Kidney (tissue), 14 donors: ENCODE measurements around the gene HSPA4. TPM values are rescaled to one million over a fixed set of nuclear protein-coding genes. Genes with fewer than 3 reads are reported as not detected.

Experiments
- DNase-seq, 5 donors: peaks; one replicate each; pipeline ENCODE4 v3.0.0-alpha.2; 2013 to 2020
- FAIRE-seq: peaks from 2 replicates; lab custom pipeline; 2012; peaks lifted over from hg19 to GRCh38; lab: Jason Lieb, UNC
- H3K27ac ChIP-seq, 2 donors: one replicate each; pipeline ENCODE4 v1.7.0; 2013; ENCODE audit warnings: low read depth in 2 of 2, low read length in 2 of 2, inconsistent platforms in 1 of 2
- H3K27me3 ChIP-seq: one replicate; pipeline ENCODE4 v1.7.1; 2013; ENCODE audit warnings: low read length, inconsistent platforms; ENCODE audit not compliant: control insufficient read depth, insufficient read depth
- H3K36me3 ChIP-seq, 3 donors: one replicate each; pipeline versions ENCODE4 v1.7.0 to v1.7.1; 2013; ENCODE audit warnings: low read length in 3 of 3, control low read depth in 1 of 3, inconsistent platforms in 1 of 3; ENCODE audit not compliant: insufficient read depth in 3 of 3, control insufficient read depth in 2 of 3
- H3K4me1 ChIP-seq, 3 donors: one replicate each; pipeline versions ENCODE4 v1.7.0 to v1.7.1; 2013; ENCODE audit warnings: low read length in 3 of 3, inconsistent platforms in 1 of 3, low read depth in 1 of 3; ENCODE audit not compliant: control insufficient read depth in 2 of 3, insufficient read depth in 2 of 3
- H3K4me3 ChIP-seq, 3 donors: one replicate each; pipeline versions ENCODE4 v1.7.0 to v1.8.1; 2013; ENCODE audit warnings: low read length in 3 of 3, control low read depth in 1 of 3, inconsistent platforms in 1 of 3
- H3K9ac ChIP-seq, 3 donors: one replicate each; pipeline versions ENCODE4 v1.7.0 to v1.7.1; 2013; ENCODE audit warnings: low read length in 3 of 3, control low read depth in 1 of 3, inconsistent platforms in 1 of 3
- H3K9me3 ChIP-seq, 3 donors: one replicate each; pipeline versions ENCODE4 v1.7.0 to v1.7.1; 2013; ENCODE audit warnings: low read length in 3 of 3, control low read depth in 1 of 3, inconsistent platforms in 1 of 3; ENCODE audit not compliant: control insufficient read depth in 2 of 3, insufficient read depth in 1 of 3
- intact Hi-C: fragments of 100-400 bp; cut with DNase I; formaldehyde crosslinking; loops from one replicate; pipeline ENCODE4 v1.11.1; 2022
- polyA plus RNA-seq: library from polyadenylated mRNA; stranded (reverse); fragments of 350-450 nt; fragmentation: Illumina TruSeq; extraction: RNeasy Lipid Tissue Mini Kit (QIAGEN cat#74804); gene quantifications from one replicate; pipeline ENCODE4 v1.2.3, GENCODE V29; 2014; ENCODE audit warnings: low read depth, low replicate concordance; ENCODE audit not compliant: insufficient read depth
- total RNA-seq: library from RNA; stranded (reverse); fragmentation: NEBNext Ultra II Directional; extraction: Animal tissue kit (Norgen Biotek cat#: 25700); gene quantifications from one replicate; pipeline ENCODE4 v1.2.1, GENCODE V29; 2021
- TF ChIP-seq, protein P1 (sequence below): IDR thresholded peaks from 3 replicates; pipeline ENCODE4 v1.5.1; 2012; ENCODE audit warnings: mild to moderate bottlenecking, moderate library complexity, borderline replicate concordance; ENCODE audit not compliant: insufficient read depth; ENCODE audit errors: extremely low read depth
- donor health status: control.
- donor health status: control.
- donor health status: control.
- donor health status: control.
- donor health status: control.
- donor health status: DM: yes; HTN: yes; CAD: no.
- donor health status: Normal renal cell carcinoma (clear cell type).

The HSPA4 gene
- total and polyA plus RNA-seq, 2 donors from 2014 or later = 79.7 to 81.5 TPM

GRCh38 chr5:133054697-133055471 is 3.1 kb downstream of the HSPA4 start:
- Histone ChIP-seq H3K4me3 (peak overlapping the region in 1 of 3 donors; percentile 14), H3K4me1 (peaks cover 3 to 19% (median 17%) of the 10 kb centered on the region in 3 donors), H3K27ac (no peak overlapping the region), H3K27me3 (no peaks in the 10 kb centered on the region), H3K36me3 (no peaks in the 10 kb centered on the region), H3K9me3 (no peaks in the 10 kb centered on the region), H3K9ac (no peak overlapping the region)
- DNase-seq = no peak
- intact Hi-C loops = no loop called here
- FAIRE-seq = no peak
- TF ChIP-seq, protein P1, sequence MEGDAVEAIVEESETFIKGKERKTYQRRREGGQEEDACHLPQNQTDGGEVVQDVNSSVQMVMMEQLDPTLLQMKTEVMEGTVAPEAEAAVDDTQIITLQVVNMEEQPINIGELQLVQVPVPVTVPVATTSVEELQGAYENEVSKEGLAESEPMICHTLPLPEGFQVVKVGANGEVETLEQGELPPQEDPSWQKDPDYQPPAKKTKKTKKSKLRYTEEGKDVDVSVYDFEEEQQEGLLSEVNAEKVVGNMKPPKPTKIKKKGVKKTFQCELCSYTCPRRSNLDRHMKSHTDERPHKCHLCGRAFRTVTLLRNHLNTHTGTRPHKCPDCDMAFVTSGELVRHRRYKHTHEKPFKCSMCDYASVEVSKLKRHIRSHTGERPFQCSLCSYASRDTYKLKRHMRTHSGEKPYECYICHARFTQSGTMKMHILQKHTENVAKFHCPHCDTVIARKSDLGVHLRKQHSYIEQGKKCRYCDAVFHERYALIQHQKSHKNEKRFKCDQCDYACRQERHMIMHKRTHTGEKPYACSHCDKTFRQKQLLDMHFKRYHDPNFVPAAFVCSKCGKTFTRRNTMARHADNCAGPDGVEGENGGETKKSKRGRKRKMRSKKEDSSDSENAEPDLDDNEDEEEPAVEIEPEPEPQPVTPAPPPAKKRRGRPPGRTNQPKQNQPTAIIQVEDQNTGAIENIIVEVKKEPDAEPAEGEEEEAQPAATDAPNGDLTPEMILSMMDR = no peak

DNA sequence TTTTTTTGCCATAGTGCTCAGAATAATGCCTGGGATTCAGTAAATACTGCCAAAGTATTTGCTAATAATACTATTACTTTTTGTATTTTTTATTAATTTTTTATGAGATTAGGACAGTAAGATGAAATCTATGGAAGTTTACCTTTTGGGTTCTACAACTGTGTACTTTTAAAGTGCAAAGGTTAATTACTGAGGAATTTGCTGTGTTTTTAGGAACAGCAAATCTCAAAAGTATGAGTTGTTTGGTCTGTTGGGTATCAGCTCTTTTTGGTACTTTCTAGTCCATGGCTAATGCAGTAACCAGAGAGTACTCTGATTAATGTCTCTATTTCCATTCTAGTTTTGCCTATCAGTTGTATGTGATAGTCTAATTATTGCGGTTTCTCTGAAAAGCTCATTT is 5.1 kb downstream of the HSPA4 start:
- Histone ChIP-seq H3K27me3 (no peaks in the 10 kb centered on the region), H3K4me3 (no peak overlapping the region), H3K36me3 (no peaks in the 10 kb centered on the region), H3K27ac (no peak overlapping the region), H3K4me1 (peaks cover 0 to 13% (median 9%) of the 10 kb centered on the region in 3 donors), H3K9ac (no peak overlapping the region), H3K9me3 (no peaks in the 10 kb centered on the region)
- TF ChIP-seq, protein P1 = no peak
- intact Hi-C loops = no loop called here
- DNase-seq (no peak), FAIRE-seq (no peak)

- Histone ChIP-seq H3K36me3 (no peaks in the 10 kb centered on the region), H3K4me3 (no peak overlapping the region), H3K9ac (no peak overlapping the region), H3K27ac (no peak overlapping the region), H3K4me1 (peaks cover 0 to 11% (median 9%) of the 10 kb centered on the region in 3 donors), H3K27me3 (no peaks in the 10 kb centered on the region), H3K9me3 (no peaks in the 10 kb centered on the region)
- DNase-seq = no peak
- intact Hi-C loops = no loop called here
- FAIRE-seq = no peak
- TF ChIP-seq, protein P1 = no peak
Observed at GRCh38 chr5:133059621-133060020, 7.8 kb downstream of the HSPA4 start.
